T-helper 2 cell (primary cell): ENCODE results near the gene MIOS.

Experiments
- DNase-seq, 5 experiments: peaks; one replicate each; pipeline versions ENCODE4 v3.0.0 to v3.0.0-alpha.2; 2012 to 2022
- total RNA-seq, 2 donors: gene quantifications; one replicate each; lab custom pipeline; 2026; lab: John Stamatoyannopoulos, UW

Gene MIOS
- 33.7 to 42.6 reads per million in 2 donors for total RNA-seq

DNA sequence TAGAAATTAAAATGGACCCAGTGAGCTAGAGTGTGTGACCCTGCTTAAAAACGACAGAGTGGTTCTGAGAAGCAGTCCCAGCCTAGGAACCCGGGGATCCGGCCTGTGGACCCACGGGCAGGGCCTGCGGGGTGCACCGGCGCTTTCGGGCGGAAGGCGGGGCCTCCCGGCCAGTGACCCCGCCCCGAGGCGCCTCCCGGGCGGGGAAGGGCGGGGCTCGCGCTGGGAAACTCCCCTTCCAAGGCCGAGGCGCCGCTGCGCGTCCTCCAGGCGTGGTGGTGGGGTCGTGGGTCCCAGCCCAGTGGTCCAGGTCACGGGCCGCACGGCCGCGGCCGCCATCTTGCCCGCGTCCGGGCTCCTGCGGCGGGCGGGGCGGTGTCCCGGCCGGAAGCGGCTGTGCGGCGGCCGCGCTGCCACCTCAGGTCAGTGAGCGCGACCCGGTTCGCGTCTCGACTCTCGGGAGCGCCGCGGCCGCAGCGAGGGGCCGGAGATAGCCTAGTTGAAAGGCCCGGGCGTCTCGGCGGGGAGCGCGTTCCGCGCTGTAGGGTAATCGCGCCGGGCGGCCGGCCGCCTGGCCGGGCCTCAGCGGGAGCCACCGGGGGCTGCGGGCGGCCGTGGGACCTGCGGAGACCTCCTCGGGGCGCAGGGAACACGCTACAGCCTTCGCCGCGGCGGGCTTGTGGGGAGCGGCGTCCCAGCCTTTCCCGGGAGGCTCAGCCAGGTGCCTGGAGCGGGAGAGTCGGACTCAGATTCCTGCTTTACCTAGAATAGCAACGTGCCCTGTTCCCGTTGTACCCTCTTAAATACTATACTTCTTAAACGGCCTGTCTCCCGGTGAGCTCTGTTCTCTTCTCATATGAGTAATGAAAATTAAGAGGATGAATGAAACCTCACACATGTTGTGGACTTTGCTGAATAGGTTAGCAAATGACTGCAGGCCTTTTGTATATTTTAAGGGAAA is at the start of gene MIOS:
MIOS (plus strand) TSS at position 234 of the 961 bp plus-strand sequence. CDS start 5,592 bp downstream, outside the sequence.
- peak; percentile 63 to 83 (median 78) for DNase-seq

DNA sequence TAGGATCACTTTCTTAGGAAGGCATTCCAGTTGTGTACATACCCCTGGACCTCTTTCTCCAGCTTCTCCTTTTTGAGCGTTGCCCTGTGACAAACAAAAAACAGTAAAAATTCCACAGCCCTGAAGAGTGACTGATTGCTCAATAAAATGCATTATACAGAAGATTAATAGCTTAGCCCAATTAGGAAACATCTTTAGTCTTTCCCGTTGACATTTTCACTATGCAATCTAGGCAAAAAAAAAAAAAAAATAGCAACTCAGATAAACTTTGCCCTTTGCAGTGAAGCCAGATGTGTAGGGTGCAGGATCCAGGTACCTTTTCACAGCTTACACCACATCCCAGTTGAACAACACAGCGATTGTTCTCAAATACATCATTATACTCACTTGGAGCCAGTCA is 48.9 kb upstream of the MIOS start:
- DNase-seq: no peak

DNA sequence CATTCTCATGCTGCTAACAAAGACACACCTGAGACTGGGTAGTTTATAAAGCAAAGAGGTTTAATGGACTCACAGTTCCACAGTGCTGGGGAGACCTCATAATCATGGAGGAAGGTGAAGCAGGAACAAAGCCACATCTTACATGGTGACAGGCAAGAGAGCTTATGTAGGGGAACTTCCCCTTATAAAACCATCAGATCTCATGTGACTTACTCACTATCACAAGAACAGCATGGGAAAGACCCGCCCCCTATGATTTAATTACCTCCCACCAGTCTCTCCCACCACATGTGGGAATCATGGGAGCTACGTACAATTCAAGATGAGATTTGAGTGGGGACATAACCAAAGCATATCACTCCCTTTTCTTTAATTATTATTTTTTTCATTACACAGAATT is 47.6 kb upstream of the MIOS start:
- DNase-seq: no peak

DNA sequence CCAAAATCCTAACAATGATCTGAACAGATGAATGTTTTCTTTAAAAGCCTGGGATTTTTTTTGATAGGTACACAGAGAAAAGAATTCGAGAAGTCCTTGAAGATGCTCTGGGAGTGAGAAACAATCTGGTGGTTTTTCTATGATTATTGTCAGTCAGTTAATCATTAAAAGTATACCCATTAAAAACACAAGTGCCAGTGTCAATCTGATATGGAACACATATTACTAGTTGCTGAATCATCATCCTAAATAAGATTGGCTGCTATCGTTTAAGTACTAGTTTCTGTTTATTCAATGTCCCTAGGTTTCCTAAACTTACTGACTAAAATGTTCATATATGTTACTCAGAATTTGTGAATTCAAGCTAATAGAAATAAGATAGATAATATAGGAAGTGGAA is 47.2 kb upstream of the MIOS start:
- DNase-seq: no peak

DNA sequence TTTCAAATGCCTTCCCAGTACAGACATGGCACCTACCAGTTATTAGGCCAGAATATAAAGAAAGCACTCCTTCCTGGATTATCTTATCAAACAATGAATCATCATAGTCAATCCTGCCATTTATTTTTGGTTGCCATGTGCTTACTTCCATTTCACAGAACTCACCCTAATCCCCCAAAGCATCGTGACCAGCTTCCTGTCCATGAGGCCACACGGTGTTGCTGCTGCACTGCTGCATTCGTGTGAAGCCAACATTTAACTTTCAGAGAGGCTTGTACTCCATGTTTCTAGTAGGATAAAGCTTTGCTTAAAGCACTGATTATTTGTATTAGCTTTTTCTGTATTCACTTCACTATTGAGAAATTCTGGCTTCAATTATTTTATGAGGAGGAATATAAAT is 45.4 kb upstream of the MIOS start:
- DNase-seq: peak in 1 of 5 experiments; percentile 25

DNA sequence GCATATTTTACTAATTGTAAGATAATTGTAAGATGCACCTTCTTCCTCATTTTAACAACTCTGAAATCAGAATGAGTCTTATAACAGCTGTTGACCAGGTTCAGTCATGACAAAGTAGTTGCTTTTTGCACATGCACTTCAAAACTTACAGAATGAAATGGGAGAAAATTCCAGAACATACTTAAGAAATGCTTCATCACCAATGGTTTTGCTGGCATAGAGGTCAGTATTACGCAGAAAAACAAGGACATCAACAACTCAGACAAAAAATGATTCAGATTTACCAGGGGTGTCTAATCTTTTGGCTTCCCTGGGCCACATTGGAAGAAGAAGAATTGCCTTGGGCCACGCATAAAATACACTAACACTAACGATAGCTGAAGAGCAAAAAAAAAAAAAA is 44.3 kb upstream of the MIOS start:
- no peak for DNase-seq

DNA sequence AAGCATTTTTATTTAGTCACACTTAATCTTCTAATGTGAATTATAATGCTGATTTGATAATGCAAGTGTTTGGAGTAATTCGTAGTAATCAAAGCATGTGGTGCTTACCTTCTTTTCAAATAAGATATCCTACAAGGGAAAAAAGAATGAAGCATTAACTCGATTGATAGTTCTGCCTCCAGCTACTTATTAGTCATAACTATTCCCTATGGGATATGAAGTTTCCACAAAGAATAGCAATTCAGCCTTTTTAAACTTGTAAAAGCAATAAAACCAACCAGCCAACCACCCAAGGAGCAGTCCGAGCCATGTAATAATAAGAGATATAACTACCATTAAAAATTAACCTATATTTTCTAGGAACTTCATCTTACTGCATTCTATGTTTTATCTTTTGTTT is 42.6 kb upstream of the MIOS start:
- no peak for DNase-seq

DNA sequence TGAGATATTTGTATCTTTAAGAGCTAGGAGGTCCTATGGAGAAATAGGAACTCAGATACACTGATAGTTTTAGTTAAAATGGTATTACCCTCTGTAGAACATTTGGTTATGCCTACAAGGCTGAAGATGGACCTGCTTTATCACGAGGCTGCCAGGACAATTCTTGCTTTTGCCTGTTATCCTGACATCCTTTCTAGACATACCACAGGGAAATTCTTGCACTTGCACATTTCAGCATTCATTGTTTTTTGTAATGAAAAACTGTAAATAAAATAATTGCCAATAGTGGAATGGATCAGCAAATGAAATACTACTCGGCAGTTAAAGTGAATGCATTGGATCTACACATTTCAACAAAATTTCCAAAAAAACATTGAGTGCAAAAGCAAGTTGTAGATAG is 40.7 kb upstream of the MIOS start:
- DNase-seq: no peak

DNA sequence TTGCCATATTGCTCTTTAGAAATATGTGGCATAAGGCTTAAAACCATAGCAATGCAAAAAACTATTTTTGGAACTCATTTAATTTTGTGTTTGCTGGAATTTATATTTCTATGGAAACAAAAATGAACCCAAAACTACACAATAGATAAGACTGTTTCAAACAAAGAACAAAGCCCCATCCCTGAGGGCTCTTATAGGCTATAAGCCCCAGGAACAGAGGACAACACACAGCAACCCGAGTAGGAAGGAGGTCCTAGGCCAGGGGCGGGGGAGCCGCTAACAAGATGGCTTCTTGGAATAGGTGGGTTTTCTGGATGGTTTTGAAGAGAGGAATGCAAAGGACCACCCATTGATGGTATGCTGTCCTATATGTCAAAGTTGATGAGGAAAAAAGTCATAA is 39.6 kb upstream of the MIOS start:
- DNase-seq: no peak

DNA sequence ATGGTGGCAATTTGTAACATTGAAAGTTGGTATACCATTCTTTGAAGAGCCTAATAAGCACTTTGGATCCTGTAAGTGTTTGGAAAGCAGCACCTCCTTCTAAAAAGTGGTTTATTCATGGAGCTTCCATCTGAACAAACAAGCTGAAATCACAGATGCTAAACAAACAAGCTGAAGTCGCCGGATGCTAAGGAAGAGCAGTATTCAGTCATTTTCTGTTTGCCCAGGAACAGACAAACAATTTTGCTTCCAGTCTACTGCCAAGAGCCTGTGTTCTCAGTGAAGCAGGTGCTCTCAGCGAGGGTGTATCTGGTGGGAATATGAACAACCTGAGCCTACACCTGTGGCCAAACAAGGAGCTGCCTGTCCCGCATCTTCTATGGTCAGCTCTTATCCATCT is 37.4 kb upstream of the MIOS start:
- DNase-seq: no peak

DNA sequence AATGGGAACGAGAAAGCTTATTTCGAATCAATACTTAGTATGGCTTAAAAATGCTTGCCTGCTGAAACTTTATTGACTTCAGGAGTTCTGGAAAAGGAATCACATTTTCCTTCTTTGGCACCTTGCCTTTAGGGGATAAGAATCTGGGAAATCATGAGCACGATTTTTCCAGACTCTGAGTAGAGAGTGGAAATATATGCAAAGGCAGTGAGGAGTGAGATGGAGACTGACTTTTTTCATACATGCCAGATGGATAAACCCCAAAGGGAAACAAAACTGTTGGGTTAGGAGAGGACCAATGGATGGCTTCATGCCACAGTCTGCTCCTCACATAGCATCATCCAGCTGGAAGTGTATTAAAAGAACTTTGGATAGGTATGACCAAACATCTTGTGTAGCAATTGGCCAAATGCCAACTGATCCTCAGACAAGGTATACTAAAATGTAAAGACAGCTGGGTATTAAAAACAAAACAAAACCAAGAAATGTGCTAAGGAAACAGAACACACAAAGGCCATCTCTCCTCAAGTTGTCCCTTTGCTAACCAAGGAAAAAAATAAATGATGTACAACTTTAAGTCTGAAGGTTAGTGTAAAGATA is 32.8 kb upstream of the MIOS start:
- DNase-seq: no peak

DNA sequence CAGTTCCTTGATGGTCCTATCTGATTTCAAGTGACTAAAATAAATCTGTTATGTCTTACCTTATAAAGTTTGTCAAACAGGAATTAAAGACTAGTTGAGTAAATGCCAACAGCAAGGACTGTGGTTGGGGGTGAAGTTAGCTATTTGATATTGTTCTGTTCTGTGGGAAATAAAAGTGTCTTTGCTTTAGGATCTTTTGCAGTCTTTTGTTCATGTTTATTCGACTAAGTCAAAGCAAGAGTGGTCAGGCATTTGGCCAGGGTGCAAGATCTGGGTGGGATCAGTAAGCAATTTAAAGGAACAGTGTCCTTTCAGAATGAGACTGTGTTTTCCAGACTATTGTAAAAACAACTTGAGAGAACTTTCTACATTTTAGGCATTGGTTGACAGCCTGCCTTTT is 31.0 kb upstream of the MIOS start, which contains the start of gene COL28A1:
COL28A1 (minus strand) TSS at position 183 of the 400 bp plus-strand sequence. CDS start 2,998 bp downstream, outside the sequence.
- no peak for DNase-seq

DNA sequence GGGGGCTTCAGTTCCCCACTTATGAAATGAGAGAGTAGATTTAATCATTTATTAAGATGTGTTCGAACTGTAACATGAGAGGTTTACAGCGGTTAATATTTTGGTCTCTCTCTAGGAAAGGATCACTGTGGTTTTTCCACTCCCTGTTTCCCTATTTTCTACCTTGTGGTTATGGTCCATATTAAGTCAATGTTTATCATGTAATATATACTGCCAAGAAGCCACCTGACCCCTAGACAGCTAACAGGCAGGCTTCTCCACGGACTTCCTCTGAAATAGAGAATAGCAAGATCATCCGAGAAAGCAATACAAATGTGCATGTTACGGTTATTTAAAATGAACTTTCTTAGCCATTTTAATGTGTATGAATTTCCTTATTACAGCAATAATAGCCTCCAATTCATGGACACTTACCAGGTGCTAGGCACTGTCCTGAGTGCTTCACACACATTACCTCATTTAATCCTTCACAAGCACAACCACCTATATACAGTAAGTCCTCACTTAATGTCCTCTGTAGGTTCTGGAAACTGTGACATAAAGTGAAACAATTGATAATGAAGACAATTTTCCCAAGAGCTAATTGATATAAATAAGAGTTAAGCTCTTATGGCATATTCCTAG is 30.2 kb upstream of the MIOS start:
- DNase-seq: no peak

DNA sequence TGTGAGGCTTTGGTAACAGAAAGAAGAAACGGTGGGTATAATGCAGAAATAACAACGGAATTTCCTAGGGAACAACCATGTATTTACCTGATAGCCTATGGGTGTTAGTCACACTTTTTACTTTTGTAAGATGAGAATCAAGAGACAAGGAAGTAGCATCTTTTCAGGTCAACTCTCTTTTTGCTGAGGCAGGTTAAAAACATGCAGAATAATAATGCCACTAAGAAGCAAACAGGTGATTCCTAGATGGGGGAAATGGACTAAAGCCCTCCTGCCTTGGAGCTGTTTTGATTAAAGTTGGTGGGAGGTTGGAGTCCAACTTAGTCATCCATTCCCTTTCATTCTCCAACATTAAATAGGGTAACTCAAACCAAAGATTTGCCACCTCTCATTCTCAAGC is 29.0 kb upstream of the MIOS start:
- no peak for DNase-seq

DNA sequence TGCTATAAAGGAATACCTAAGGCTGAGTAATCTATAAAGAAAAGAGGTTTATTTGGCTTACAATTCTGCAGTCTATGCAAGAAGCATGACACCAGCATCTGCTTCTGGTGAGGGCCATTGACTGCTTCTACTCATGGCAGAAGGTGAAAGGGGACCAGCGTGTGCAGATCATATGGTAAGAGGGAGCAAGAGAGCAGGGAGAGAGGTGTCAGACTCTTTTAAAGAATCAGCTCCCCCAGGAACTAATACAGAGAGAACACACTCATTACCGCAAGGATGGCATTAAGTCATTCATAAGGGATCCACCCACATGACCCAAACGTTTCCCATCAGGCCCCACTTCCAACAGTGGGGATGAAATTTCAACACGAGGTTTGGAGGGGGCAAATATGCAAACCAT is 27.5 kb upstream of the MIOS start:
- DNase-seq: no peak

DNA sequence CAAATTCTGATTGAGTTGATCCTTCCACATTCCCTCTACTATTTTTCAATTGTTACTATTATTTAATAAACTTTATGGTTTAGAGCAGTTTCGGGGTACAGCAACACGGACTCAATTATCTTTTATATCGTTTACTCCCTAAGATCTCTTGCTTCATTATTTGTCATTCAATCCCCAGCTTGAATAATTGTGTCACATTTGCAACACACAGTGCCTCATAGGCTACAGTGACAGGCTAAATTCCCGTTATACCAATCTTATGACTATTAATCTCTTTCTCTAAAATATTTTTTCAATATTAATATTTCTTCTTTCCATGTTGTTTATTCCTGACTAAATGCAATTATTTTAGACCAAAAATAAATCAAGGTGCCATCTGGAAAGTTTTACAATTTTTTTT is 27.0 kb upstream of the MIOS start:
- no peak for DNase-seq

DNA sequence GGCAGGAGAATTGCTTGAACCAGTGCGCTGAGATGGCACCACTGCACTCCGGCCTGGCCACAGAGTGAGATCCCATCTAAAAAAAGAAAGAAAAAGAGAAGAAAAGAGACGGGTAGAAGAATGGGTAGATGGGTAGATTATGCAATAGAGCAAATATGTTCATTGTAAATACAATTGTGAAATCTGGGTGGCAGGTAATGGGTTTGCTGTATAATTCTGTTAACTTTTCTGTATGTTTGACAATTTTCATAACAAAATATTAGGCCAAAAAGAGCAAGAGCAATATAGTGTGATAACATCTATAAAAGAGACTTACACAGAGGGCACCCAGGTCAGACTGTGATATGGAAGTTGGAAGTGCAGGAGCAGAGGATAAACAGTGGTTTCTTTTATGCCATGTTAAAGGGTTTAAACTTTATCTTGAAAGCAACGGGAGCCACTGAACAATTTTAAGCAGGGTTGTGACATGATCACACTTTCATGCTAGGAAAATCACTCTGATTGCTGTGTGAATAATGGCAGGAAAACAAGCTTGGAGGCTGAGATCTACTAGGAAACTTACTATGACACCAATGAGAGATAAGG is 24.3 kb upstream of the MIOS start:
- DNase-seq: no peak

DNA sequence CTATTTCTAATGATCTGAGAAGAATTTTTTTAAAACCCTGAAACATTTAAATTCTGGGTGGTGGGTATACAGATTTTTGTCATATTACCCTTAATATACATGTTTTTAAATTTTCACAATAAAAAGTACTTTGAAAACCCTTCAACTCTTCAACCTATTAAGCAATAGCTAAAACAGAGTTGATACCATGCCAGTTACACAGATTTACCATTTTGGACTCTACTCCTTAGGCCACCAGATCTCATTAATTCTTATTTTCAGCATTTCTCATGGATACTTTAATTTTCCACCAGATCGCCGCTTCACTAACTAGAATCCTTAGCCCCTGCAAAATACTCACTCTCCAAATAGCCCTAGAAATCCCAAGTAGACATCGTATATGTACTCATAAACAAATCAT is 18.3 kb upstream of the MIOS start:
- no peak for DNase-seq

DNA sequence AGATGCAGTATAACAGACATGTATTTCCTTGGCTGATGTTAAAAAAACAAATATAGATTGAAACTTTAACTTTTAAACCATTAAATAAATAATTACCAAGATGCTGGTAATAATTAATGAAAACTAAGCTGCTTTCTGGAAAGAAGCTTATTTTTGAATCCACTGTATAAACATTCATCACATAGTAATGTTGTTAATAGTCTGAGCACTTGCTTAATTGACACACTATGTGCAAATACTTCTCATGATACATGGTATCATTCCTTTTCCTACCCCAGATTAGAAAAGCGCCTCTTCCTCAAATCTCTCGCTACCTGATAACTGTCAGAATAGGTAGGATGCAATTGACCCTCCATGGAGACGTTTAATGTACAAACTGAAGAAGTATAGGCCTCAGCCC is 16.0 kb upstream of the MIOS start:
- no peak for DNase-seq

DNA sequence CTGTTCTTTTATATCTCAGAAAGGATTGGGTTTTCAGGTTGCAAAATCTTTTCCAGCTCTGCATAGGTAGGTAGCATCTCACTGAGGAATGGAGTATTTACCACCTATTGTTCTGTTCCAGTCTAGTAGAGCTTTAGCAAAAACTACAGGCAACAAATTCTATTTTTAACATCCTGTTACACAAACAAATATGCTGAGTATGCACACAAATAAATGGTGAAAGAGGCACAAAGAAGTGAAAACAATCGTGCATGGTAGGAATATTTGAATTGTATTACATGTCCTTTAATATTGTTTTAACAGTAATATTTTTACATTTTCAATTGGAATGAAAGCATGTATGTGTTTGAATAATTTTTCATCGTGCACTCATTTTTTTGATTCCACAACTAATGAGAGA is 14.5 kb upstream of the MIOS start:
- DNase-seq: no peak

DNA sequence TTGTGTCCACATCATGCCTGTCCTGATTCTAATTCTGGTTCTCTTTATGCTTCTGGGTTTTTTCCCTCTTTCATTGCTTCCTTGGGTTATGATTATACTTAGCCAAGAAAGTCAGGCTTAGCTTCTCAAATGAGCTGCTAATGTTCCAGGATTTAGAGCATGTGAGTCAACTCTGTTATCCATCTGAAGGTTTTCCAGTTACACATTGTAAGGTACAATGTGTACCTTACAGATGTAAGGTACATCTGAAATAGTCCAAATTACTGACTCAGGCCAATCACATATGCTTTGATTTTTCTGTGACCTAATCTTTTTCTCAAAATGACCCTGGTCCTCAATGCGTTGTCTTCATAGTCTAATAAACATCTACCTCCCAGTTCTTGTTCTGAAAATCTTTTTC is 13.3 kb upstream of the MIOS start:
- no peak for DNase-seq

DNA sequence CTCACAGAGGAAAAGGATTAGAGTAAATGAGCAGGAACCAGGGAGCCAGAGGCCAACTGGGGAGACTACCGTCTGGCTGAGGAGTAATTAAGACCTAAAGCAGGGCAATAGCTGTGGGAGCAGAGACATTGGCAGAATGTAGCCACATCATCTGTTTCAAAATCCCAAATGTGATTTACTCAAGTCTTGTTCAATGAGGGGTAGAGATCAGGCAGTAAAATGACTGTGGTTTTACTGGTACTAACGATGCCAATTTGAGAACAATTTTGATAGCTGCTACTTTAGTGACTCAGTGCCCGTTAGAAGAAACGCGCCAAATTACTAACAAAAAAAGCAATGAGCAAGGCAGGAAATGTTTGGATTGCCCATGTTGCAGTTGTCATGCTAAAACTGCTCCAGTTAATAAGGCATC is 12.7 kb upstream of the MIOS start:
- no peak for DNase-seq
